ENCODE measurements around the gene KRTAP13-4. TPM values are rescaled to one million over a fixed set of nuclear protein-coding genes. Genes with fewer than 3 reads are reported as not detected.

Gene KRTAP13-4
- polyA plus RNA-seq, 1 of the 3 experiments (the other 2 are of a cell fraction): not detected

DNA sequence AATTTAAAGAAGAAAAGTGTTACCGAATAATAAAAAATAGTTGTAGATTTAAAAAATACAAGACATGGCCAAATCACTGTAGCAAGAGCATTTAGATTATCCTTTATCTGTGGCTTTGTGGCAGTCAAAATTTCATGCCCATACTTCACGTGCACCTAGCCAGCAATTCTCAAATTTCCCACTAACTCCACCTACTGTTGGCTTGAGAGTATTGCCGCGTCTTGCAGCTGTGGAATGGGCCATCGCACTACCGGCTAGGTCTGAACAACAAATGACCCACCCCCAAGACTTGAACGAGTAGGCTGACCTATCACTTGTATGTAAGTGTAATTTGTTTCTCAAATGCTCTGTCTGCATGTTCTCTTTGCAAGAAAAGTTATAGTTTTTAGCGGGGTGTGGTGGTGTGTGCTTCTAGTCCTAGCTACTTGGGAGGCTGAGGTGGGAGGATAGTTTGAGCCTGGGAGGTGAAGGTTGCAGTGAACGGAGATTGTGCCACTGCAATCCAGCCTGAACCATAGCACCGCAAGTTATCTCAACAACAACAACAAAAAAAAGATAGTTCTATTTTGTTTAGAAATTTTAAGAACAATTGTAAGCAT lies 4.1 kb downstream of the KRTAP13-4 start:
- H3K36me3 ChIP-seq (replicated peaks in 1 of 2; ENCODE audit: control insufficient read depth in 1 of 2, insufficient read depth in 2 of 2, low read length in 1 of 2): no peaks in the 10 kb centered on the region
- H3K4me3 ChIP-seq (ENCODE audit: low read depth in 2 of 2, low read length in 1 of 2): no peak overlapping the region
- H2AFZ ChIP-seq (ENCODE audit: low read depth): no peak overlapping the region
- H3K79me2 ChIP-seq (ENCODE audit: insufficient read depth): no peaks in the 10 kb centered on the region
- peak; percentile 33 for DNase-seq
- no peaks in the 10 kb centered on the region for H3F3A ChIP-seq (replicated peaks; ENCODE audit: insufficient read depth)
- H3K27me3 ChIP-seq (ENCODE audit: insufficient read depth): no peaks in the 10 kb centered on the region; the same call in 1 of the 2 replicates
- 2% methylated on average over 10 of the region's 10 CpGs for WGBS (ENCODE audit: low lambda C conversion rate)
- no peak overlapping the region for H3K4me2 ChIP-seq
- no peaks in the 10 kb centered on the region for H3K4me1 ChIP-seq (ENCODE audit: control insufficient read depth in 1 of 2, insufficient read depth in 2 of 2, low read depth in 1 of 2, low read length in 1 of 2)
- H3K27ac ChIP-seq (ENCODE audit: low read depth in 2 of 2, low read length in 1 of 2): no peak overlapping the region
- no peak overlapping the region for H3K9ac ChIP-seq
- CTCF ChIA-PET: interaction anchor here (0.6 to 2.6 kb wide), 16 partner anchors 8 to 468 kb away, joined by 3 to 11 read pairs (median 4); no protein-coding TSS in a partner anchor
- H3K9me3 ChIP-seq: no peaks in the 10 kb centered on the region
- POLR2A ChIA-PET: no interaction called here
- H3K9me2 ChIP-seq: no peaks in the 10 kb centered on the region
- TF ChIP-seq CTCF (IDR thresholded peaks at IDR 0.05) (peak; percentile 65), RFX5 (IDR thresholded peaks at IDR 0.05; ENCODE audit: low read length) (no peak), RCOR1 (IDR thresholded peaks at IDR 0.05; ENCODE audit: low read length) (no peak), RAD21 (IDR thresholded peaks at IDR 0.05; ENCODE audit: low read length) (peak; percentile 44), TEAD4 (IDR thresholded peaks at IDR 0.05; ENCODE audit: borderline replicate concordance, insufficient read depth) (no peak), SMC3 (IDR thresholded peaks at IDR 0.05; ENCODE audit: low read depth, low read length) (peak; percentile 28; the same call in 1 of the 2 replicates)
- TF ChIP-seq, protein P1, sequence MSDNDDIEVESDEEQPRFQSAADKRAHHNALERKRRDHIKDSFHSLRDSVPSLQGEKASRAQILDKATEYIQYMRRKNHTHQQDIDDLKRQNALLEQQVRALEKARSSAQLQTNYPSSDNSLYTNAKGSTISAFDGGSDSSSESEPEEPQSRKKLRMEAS (IDR thresholded peaks at IDR 0.05; ENCODE audit: low read depth): no peak
- no peaks in the 10 kb centered on the region for H4K20me1 ChIP-seq (ENCODE audit: insufficient read depth)

GRCh38 chr21:30437010-30437565 lies 7.1 kb downstream of the KRTAP13-4 start:
- Histone ChIP-seq H3K4me3 (ENCODE audit: low read depth in 2 of 2, low read length in 1 of 2) (no peak overlapping the region), H3K9me3 (no peaks in the 10 kb centered on the region), H3K79me2 (ENCODE audit: insufficient read depth) (no peaks in the 10 kb centered on the region), H3K27ac (ENCODE audit: low read depth in 2 of 2, low read length in 1 of 2) (no peak overlapping the region), H3F3A (replicated peaks; ENCODE audit: insufficient read depth) (no peaks in the 10 kb centered on the region), H4K20me1 (ENCODE audit: insufficient read depth) (no peaks in the 10 kb centered on the region), H3K4me1 (ENCODE audit: control insufficient read depth in 1 of 2, insufficient read depth in 2 of 2, low read depth in 1 of 2, low read length in 1 of 2) (no peaks in the 10 kb centered on the region), H3K9me2 (no peaks in the 10 kb centered on the region), H3K36me3 (replicated peaks in 1 of 2; ENCODE audit: control insufficient read depth in 1 of 2, insufficient read depth in 2 of 2, low read length in 1 of 2) (no peaks in the 10 kb centered on the region), H3K9ac (no peak overlapping the region), H3K4me2 (no peak overlapping the region), H2AFZ (ENCODE audit: low read depth) (no peak overlapping the region), H3K27me3 (ENCODE audit: insufficient read depth) (peaks cover 5% of the 10 kb centered on the region; the same call in 1 of the 2 replicates)
- no peak for DNase-seq
- TF ChIP-seq, protein P1 (IDR thresholded peaks at IDR 0.05; ENCODE audit: low read depth): no peak
- TF ChIP-seq GATA2 (CRISPR knock-in tag; IDR thresholded peaks at IDR 0.05): no peak
- TF ChIP-seq, protein P2, sequence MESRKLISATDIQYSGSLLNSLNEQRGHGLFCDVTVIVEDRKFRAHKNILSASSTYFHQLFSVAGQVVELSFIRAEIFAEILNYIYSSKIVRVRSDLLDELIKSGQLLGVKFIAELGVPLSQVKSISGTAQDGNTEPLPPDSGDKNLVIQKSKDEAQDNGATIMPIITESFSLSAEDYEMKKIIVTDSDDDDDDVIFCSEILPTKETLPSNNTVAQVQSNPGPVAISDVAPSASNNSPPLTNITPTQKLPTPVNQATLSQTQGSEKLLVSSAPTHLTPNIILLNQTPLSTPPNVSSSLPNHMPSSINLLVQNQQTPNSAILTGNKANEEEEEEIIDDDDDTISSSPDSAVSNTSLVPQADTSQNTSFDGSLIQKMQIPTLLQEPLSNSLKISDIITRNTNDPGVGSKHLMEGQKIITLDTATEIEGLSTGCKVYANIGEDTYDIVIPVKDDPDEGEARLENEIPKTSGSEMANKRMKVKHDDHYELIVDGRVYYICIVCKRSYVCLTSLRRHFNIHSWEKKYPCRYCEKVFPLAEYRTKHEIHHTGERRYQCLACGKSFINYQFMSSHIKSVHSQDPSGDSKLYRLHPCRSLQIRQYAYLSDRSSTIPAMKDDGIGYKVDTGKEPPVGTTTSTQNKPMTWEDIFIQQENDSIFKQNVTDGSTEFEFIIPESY (IDR thresholded peaks at IDR 0.05; ENCODE audit: borderline replicate concordance, low read depth): no peak
- no peak for TF ChIP-seq YY1 (IDR thresholded peaks at IDR 0.05; ENCODE audit: low read depth)
- no peak for TF ChIP-seq TEAD4 (IDR thresholded peaks at IDR 0.05; ENCODE audit: borderline replicate concordance, insufficient read depth)
- TF ChIP-seq RXRA (IDR thresholded peaks at IDR 0.05; ENCODE audit: borderline replicate concordance, low read depth): no peak
- no peak for TF ChIP-seq CTCF (IDR thresholded peaks at IDR 0.05)
- TF ChIP-seq PBX3 (IDR thresholded peaks at IDR 0.05): no peak
- no peak for TF ChIP-seq FOXJ3 (CRISPR knock-in tag; IDR thresholded peaks at IDR 0.05)
- TF ChIP-seq SIN3A (IDR thresholded peaks at IDR 0.05; ENCODE audit: borderline replicate concordance, low read depth, low read length): no peak
- no peak for TF ChIP-seq GABPA (IDR thresholded peaks at IDR 0.05; ENCODE audit: low read depth)
- no peak for TF ChIP-seq RFX5 (IDR thresholded peaks at IDR 0.05; ENCODE audit: low read length)
- no peak for TF ChIP-seq USF2 (IDR thresholded peaks at IDR 0.05; ENCODE audit: borderline replicate concordance, low read depth, low read length)
- ChIA-PET CTCF (no interaction called here), POLR2A (no interaction called here)
- 5% methylated on average over 3 of the region's 3 CpGs for WGBS (ENCODE audit: low lambda C conversion rate)
